ENCODE data around the gene POTEJ. TPM values are rescaled to one million over a fixed set of nuclear protein-coding genes. Genes with fewer than 3 reads are reported as not detected.
"Not testable (repeated sequence)": the region's sequence is repeated elsewhere in the genome, so short reads cannot be mapped to it uniquely, and the experiment has no call there.

Gene POTEJ
- polyA plus RNA-seq, 4 donors: 0.10 TPM; not detected in 3

DNA sequence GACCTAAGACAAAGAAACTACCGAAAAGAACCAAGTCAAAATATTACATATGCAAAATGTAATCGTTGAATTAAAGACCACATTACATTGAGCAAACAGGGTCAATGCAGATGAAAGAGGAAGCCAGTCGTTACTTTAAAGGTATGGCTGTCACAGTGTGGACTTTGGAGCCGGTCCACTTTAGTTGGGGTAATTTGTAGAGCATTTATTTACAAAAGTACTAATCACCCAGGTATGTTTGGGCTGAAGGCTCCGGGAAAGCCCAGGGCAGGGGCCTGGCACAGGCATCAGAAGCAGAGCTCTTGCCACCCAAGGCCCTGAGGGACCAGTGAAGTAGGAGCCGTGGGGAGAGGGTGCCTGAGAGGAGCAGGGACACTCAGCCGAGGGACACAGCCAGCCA is 27.7 kb upstream of the POTEJ start:
- not testable (repeated sequence) for H3K36me3 ChIP-seq (ENCODE audit: control insufficient read depth in 3 of 3, insufficient read depth in 2 of 3, low read depth in 1 of 3, low read length in 3 of 3); H3K27ac ChIP-seq (ENCODE audit: low read depth in 1 of 3, low read length in 2 of 3); H3K27me3 ChIP-seq (ENCODE audit: control insufficient read depth in 3 of 3, insufficient read depth in 3 of 3, low read length in 3 of 3); H3K4me3 ChIP-seq (ENCODE audit: low read depth in 1 of 3, low read length in 3 of 3); DNase-seq; FAIRE-seq; H3K9me3 ChIP-seq (ENCODE audit: control insufficient read depth in 2 of 2, insufficient read depth in 1 of 2, low read depth in 1 of 2, low read length in 1 of 2); H3K4me1 ChIP-seq (ENCODE audit: control insufficient read depth in 3 of 3, insufficient read depth in 2 of 3, low read depth in 1 of 3, low read length in 2 of 3)
- WGBS, 3 donors: 27 to 57% (median 29%) methylated on average over 3 to 4 of the region's 7 CpGs

DNA sequence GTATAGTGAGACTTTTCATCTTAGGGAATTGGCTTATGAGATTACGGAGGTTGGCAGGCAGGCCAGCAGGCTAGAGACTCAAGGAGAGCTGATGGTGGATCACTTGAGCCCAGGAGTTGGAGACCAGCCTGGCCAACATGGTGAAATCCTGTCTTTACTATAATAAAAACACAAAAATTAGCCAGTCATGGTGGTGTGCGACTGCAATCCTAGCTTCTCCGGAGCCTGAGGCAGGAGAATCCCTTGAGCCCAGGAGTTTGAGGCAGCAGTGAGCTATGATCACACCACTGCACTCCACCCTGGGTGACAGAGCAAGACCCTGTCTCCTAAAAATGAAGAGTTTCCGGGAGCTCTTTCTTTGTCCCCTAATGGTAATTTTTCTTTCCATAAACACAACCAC is 26.5 kb upstream of the POTEJ start:
- whole genome bisulfite sequencing, 3 donors: 93 to 97% (median 94%) methylated on average over 2 of the region's 4 CpGs
- not testable (repeated sequence) for H3K27ac ChIP-seq (ENCODE audit: low read depth in 1 of 3, low read length in 2 of 3); H3K4me3 ChIP-seq (ENCODE audit: low read depth in 1 of 3, low read length in 3 of 3); H3K36me3 ChIP-seq (ENCODE audit: control insufficient read depth in 3 of 3, insufficient read depth in 2 of 3, low read depth in 1 of 3, low read length in 3 of 3); H3K27me3 ChIP-seq (ENCODE audit: control insufficient read depth in 3 of 3, insufficient read depth in 3 of 3, low read length in 3 of 3); DNase-seq; H3K9me3 ChIP-seq (ENCODE audit: control insufficient read depth in 2 of 2, insufficient read depth in 1 of 2, low read depth in 1 of 2, low read length in 1 of 2); FAIRE-seq; H3K4me1 ChIP-seq (ENCODE audit: control insufficient read depth in 3 of 3, insufficient read depth in 2 of 3, low read depth in 1 of 3, low read length in 2 of 3)

DNA sequence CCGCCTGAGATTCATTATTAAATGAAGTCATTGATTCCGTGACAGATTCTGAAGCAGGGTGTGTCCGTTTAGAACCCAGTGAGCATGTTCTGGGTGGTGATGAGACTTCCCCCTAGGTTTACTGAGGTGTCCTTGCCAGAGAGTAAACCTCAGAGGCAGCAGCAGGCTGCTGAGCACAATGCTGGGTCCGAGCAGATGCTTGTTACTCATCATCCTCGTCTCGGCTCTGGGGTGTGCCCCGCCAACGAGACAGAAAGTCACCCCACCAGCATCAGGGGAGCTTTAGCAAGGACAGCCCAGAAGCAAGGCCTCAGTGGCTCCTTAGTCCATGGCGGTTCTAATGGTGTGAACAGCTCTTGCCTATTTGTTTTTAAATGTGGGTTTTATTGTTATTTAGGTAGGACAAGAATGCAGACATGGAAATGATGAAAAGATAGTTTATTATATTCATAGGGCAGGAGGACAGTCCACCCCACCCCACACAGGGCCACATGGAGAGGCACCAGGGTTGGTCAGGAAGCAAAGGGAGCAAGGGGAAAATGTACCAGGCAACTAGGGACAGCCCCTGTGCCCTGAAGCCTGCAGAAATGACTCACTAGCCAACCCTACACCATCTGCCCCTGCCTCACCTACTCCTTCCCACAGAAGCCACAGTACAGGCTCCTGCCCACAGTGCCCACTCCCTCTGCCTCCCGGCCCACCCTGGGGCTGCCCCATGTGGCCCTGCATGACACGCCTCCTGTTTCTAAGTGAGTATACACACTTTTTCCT is 22.4 kb upstream of the POTEJ start:
- H3K27me3 ChIP-seq (ENCODE audit: control insufficient read depth in 3 of 3, insufficient read depth in 3 of 3, low read length in 3 of 3); DNase-seq; H3K4me3 ChIP-seq (ENCODE audit: low read depth in 1 of 3, low read length in 3 of 3); H3K36me3 ChIP-seq (ENCODE audit: control insufficient read depth in 3 of 3, insufficient read depth in 2 of 3, low read depth in 1 of 3, low read length in 3 of 3); H3K27ac ChIP-seq (ENCODE audit: low read depth in 1 of 3, low read length in 2 of 3); H3K9me3 ChIP-seq (ENCODE audit: control insufficient read depth in 2 of 2, insufficient read depth in 1 of 2, low read depth in 1 of 2, low read length in 1 of 2); FAIRE-seq; H3K4me1 ChIP-seq (ENCODE audit: control insufficient read depth in 3 of 3, insufficient read depth in 2 of 3, low read depth in 1 of 3, low read length in 2 of 3): not testable (repeated sequence)
- WGBS, 3 donors: no CpG with 5 or more reads among the region's 11 CpGs

DNA sequence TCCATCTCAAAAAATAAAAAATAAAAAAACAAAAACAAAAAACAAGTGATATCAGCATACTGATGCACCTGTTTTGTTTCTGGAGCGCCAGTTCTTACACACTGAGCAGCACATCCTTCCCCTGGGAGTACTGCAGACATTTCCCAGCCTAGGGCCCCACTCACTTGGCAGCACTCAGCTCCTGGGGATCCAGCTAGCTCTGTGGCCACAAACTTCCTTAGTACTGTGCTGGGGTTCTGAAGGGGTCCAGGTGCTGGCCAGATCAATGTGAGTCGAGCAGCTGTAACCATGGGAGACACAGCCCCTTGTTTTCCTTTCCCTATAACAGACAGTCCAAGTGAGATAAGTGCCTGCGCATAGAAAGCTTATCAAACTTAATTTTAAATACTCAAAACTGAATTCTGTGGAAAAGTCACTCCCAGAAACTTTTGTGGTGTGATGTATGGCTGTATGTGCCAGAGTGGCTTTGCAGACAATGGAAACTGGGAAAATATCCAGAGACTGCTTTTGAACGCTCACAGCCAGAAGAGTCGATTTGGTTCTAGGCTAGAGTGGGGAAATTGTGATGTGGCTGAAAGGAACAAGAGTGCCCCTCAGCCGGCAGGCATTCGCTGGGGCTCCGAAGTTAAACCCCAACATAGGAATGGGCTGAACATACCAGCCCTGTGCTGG is 20.9 kb upstream of the POTEJ start:
- not testable (repeated sequence) for H3K27ac ChIP-seq (ENCODE audit: low read depth in 1 of 3, low read length in 2 of 3)

DNA sequence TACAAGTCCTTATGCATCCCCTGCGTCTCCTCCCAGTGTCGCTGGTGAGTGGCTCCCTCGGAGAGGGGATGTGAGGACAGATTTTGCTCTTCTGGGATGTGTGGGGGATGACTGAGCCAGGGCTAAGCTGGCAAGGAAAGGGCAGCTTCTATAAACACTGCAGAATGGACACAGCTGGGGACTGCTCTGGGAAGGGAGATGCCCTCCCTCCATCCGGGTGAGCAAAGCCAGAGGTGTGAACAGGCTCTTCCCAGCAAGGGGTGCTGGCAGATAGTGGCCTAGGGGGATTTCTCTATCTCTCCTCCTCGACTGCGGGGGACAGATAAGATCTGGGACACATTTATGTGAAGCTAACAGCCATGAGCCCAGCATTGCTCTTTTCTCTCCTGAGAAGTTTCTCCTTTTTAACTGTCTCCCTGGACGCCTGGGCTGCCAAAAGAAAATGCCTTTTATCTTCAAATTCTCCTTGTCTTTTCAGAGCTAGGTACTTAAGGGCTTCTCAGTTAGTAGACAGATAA is 20.3 kb upstream of the POTEJ start:
- not testable (repeated sequence) for H3K27ac ChIP-seq (ENCODE audit: low read depth in 1 of 3, low read length in 2 of 3); H3K36me3 ChIP-seq (ENCODE audit: control insufficient read depth in 3 of 3, insufficient read depth in 2 of 3, low read depth in 1 of 3, low read length in 3 of 3); H3K4me3 ChIP-seq (ENCODE audit: low read depth in 1 of 3, low read length in 3 of 3); FAIRE-seq; H3K27me3 ChIP-seq (ENCODE audit: control insufficient read depth in 3 of 3, insufficient read depth in 3 of 3, low read length in 3 of 3); H3K4me1 ChIP-seq (ENCODE audit: control insufficient read depth in 3 of 3, insufficient read depth in 2 of 3, low read depth in 1 of 3, low read length in 2 of 3); DNase-seq; H3K9me3 ChIP-seq (ENCODE audit: control insufficient read depth in 2 of 2, insufficient read depth in 1 of 2, low read depth in 1 of 2, low read length in 1 of 2)
- 27 to 42% (median 28%) methylated on average over 3 to 5 of the region's 7 CpGs for whole genome bisulfite sequencing, 3 donors

More for the DNA sequence above, 20.9 kb upstream of the POTEJ start:
- H3K27me3 ChIP-seq (ENCODE audit: control insufficient read depth in 3 of 3, insufficient read depth in 3 of 3, low read length in 3 of 3); H3K4me1 ChIP-seq (ENCODE audit: control insufficient read depth in 3 of 3, insufficient read depth in 2 of 3, low read depth in 1 of 3, low read length in 2 of 3); FAIRE-seq; H3K4me3 ChIP-seq (ENCODE audit: low read depth in 1 of 3, low read length in 3 of 3); H3K36me3 ChIP-seq (ENCODE audit: control insufficient read depth in 3 of 3, insufficient read depth in 2 of 3, low read depth in 1 of 3, low read length in 3 of 3); H3K9me3 ChIP-seq (ENCODE audit: control insufficient read depth in 2 of 2, insufficient read depth in 1 of 2, low read depth in 1 of 2, low read length in 1 of 2); DNase-seq: not testable (repeated sequence)
- 36 to 70% (median 66%) methylated on average over 5 of the region's 8 CpGs for WGBS, 3 donors

DNA sequence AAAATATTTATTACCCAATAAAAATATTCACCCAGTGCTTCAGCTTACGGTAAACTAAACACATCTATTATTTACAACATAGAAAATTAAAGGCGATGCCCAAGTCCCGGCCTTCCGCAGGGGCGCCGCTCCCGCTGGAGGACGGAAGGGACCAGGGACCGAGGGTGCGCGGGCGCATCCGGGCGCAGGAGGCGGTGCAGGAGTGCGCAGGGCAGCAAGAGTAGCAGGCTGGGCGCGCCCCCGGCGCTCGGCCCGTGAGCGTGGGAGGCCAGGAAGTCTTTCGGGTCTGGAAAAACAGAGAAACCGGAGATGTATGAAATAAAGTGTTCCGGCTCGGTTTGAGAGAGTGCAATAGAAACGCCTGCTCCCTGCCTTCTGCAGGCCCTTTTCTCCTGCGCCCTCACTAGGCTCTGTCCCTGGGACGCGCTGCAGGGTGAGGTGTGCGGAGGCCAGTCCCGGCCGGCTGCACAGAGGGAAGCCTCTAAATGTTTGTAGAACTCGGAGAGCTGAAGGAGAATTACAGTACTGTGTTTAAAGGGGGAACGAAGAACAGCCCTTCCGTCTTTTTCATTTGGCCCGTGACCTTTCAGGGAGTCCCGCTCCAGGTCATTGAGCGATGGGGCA is 18.3 kb upstream of the POTEJ start:
- not testable (repeated sequence) for H3K4me1 ChIP-seq (ENCODE audit: control insufficient read depth in 3 of 3, insufficient read depth in 2 of 3, low read depth in 1 of 3, low read length in 2 of 3); H3K27me3 ChIP-seq (ENCODE audit: control insufficient read depth in 3 of 3, insufficient read depth in 3 of 3, low read length in 3 of 3); H3K36me3 ChIP-seq (ENCODE audit: control insufficient read depth in 3 of 3, insufficient read depth in 2 of 3, low read depth in 1 of 3, low read length in 3 of 3); H3K4me3 ChIP-seq (ENCODE audit: low read depth in 1 of 3, low read length in 3 of 3); H3K27ac ChIP-seq (ENCODE audit: low read depth in 1 of 3, low read length in 2 of 3); FAIRE-seq; H3K9me3 ChIP-seq (ENCODE audit: control insufficient read depth in 2 of 2, insufficient read depth in 1 of 2, low read depth in 1 of 2, low read length in 1 of 2); DNase-seq
- WGBS, 3 donors: 52 to 79% (median 69%) methylated on average over 6 to 8 of the region's 40 CpGs

DNA sequence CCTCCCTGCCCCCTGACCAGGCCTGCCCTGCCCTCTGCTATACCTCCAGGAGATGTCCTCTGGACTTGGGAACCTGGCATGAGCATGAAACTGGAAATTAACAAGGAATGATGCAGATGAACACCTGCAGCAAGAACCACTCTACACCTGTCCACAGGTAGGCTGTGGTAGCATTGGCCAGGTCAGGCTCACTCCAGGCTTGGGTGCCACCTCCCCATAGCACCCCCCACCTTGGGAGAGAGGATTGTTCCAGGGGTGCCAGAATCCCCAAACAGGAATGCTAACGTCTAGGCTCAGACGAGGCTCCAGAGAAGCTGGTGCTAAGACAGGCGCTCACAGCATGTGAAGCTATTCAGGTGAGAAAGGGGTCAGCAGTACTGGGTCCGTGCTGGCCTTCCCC is 17.2 kb upstream of the POTEJ start:
- H3K4me3 ChIP-seq (ENCODE audit: low read depth in 1 of 3, low read length in 3 of 3); H3K36me3 ChIP-seq (ENCODE audit: control insufficient read depth in 3 of 3, insufficient read depth in 2 of 3, low read depth in 1 of 3, low read length in 3 of 3); H3K27ac ChIP-seq (ENCODE audit: low read depth in 1 of 3, low read length in 2 of 3); H3K4me1 ChIP-seq (ENCODE audit: control insufficient read depth in 3 of 3, insufficient read depth in 2 of 3, low read depth in 1 of 3, low read length in 2 of 3); H3K9me3 ChIP-seq (ENCODE audit: control insufficient read depth in 2 of 2, insufficient read depth in 1 of 2, low read depth in 1 of 2, low read length in 1 of 2); FAIRE-seq; H3K27me3 ChIP-seq (ENCODE audit: control insufficient read depth in 3 of 3, insufficient read depth in 3 of 3, low read length in 3 of 3); DNase-seq: not testable (repeated sequence)
- WGBS, 3 donors: 80 to 89% (median 85%) methylated on average over 2 of the region's 4 CpGs

DNA sequence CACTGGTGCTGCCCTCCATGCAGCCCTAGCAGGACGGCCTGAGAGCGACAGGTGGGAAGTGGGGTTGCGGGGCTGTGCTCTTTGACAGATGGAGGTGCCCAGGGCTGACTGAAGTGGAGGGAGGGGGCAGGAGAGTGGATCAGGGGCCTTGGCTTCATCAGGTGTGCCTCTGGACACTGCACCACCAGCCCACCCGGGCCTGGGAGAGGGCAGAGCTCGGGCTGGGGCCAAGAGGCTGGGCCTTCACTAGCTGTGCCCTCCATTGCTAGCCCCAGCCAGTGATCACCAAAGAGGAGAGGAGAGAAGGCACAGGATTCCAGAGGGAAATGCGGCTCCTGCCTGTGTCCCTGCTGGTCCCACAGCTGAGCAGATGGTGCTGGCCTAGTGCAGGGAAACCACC is 14.5 kb upstream of the POTEJ start:
- not testable (repeated sequence) for H3K27ac ChIP-seq (ENCODE audit: low read depth in 1 of 3, low read length in 2 of 3); H3K4me3 ChIP-seq (ENCODE audit: low read depth in 1 of 3, low read length in 3 of 3); H3K27me3 ChIP-seq (ENCODE audit: control insufficient read depth in 3 of 3, insufficient read depth in 3 of 3, low read length in 3 of 3); DNase-seq; FAIRE-seq; H3K36me3 ChIP-seq (ENCODE audit: control insufficient read depth in 3 of 3, insufficient read depth in 2 of 3, low read depth in 1 of 3, low read length in 3 of 3); H3K9me3 ChIP-seq (ENCODE audit: control insufficient read depth in 2 of 2, insufficient read depth in 1 of 2, low read depth in 1 of 2, low read length in 1 of 2); H3K4me1 ChIP-seq (ENCODE audit: control insufficient read depth in 3 of 3, insufficient read depth in 2 of 3, low read depth in 1 of 3, low read length in 2 of 3)
- 50 to 66% (median 54%) methylated on average over 2 of the region's 6 CpGs for WGBS, 3 donors

All from small intestine (tissue), 7 donors.